CD14-positive monocyte (primary cell): Measurements from ENCODE around the gene SPPL2C. TPM values are rescaled to one million over a fixed set of nuclear protein-coding genes. Genes with fewer than 3 reads are reported as not detected.
A peak's percentile ranks its signal among the peaks of the same experiment; 100 is the strongest.

Experiments
- DNase-seq, 3 donors: peaks; one replicate each; pipeline ENCODE4 v3.0.0-alpha.2; 2011 to 2022
- H2AFZ ChIP-seq: 2 replicates; pipeline ENCODE4 v1.6.0; 2012; ENCODE audit warnings: mild to moderate bottlenecking, low read depth, low read length, inconsistent platforms; ENCODE audit not compliant: insufficient read depth, poor library complexity, severe bottlenecking
- H3K27ac ChIP-seq, 2 donors: 1 replicate in 1 of 2; 2 replicates in 1 of 2; pipeline ENCODE4 v1.5.1; 2012 to 2013; ENCODE audit warnings: low read length in 2 of 2, control low read depth in 1 of 2, inconsistent platforms in 1 of 2, low read depth in 1 of 2, mild to moderate bottlenecking in 1 of 2
- H3K27me3 ChIP-seq, 2 donors: one replicate each; pipeline versions ENCODE4 v1.6.0 to v1.6.1; 2011 to 2013; ENCODE audit warnings: low read length in 2 of 2; ENCODE audit not compliant: control insufficient read depth in 2 of 2, insufficient read depth in 2 of 2
- H3K36me3 ChIP-seq, 2 donors: replicated peaks in 1 of 2; 1 replicate in 1 of 2; 2 replicates in 1 of 2; pipeline versions ENCODE4 v1.5.1 to v1.6.1; 2012 to 2013; ENCODE audit warnings: low read length in 2 of 2, control low read depth in 1 of 2, inconsistent platforms in 1 of 2, mild to moderate bottlenecking in 1 of 2; ENCODE audit not compliant: insufficient read depth in 2 of 2, control insufficient read depth in 1 of 2
- H3K4me1 ChIP-seq, 2 donors: 1 replicate in 1 of 2; 2 replicates in 1 of 2; pipeline versions ENCODE4 v1.5.1 to v1.6.1; 2012 to 2013; ENCODE audit warnings: low read length in 2 of 2, control low read depth in 1 of 2, inconsistent platforms in 1 of 2, mild to moderate bottlenecking in 1 of 2, moderate library complexity in 1 of 2; ENCODE audit not compliant: insufficient read depth in 2 of 2, control insufficient read depth in 1 of 2
- H3K4me2 ChIP-seq: replicated peaks from 2 replicates; pipeline ENCODE3; 2012; ENCODE audit warnings: low read length, moderate library complexity, mild to moderate bottlenecking; ENCODE audit not compliant: poor library complexity, severe bottlenecking; ENCODE audit errors: extremely low read depth
- H3K4me3 ChIP-seq, 3 experiments: fragments of 200-600 bp in 1 of 3; sonication (generic) in 1 of 3; replicated peaks in 1 of 3; 1 replicate in 2 of 3; 2 replicates in 1 of 3; pipeline ENCODE4 v1.5.1; 2011 to 2013; ENCODE audit warnings: low read length in 3 of 3, mild to moderate bottlenecking in 3 of 3, control low read depth in 2 of 3, low read depth in 2 of 3, inconsistent platforms in 1 of 3, moderate library complexity in 1 of 3
- H3K79me2 ChIP-seq: 2 replicates; pipeline ENCODE4 v1.6.0; 2012; ENCODE audit warnings: mild to moderate bottlenecking, control low read depth, inconsistent platforms, low read length, moderate library complexity; ENCODE audit not compliant: insufficient read depth
- H3K9ac ChIP-seq: 2 replicates; pipeline ENCODE4 v1.6.0; 2017; ENCODE audit warnings: low read length, mild to moderate bottlenecking; ENCODE audit not compliant: insufficient read depth, poor library complexity, severe bottlenecking
- H3K9me3 ChIP-seq, 2 donors: replicated peaks in 1 of 2; 1 replicate in 1 of 2; 2 replicates in 1 of 2; pipeline versions ENCODE4 v1.5.1 to v1.6.1; 2012 to 2013; ENCODE audit warnings: low read length in 2 of 2, control low read depth in 1 of 2; ENCODE audit not compliant: control insufficient read depth in 1 of 2, insufficient read depth in 1 of 2
- H4K20me1 ChIP-seq: 2 replicates; pipeline ENCODE4 v1.6.0; 2012; ENCODE audit warnings: mild to moderate bottlenecking, low read length, control low read depth, moderate library complexity; ENCODE audit not compliant: insufficient read depth
- H3K27ac Mint-ChIP-seq, 7 donors: one replicate each; pipeline ENCODE4 v1.8.0; 2020; ENCODE audit warnings: mild to moderate bottlenecking in 7 of 7, mixed read lengths in 7 of 7, moderate library complexity in 6 of 7, inconsistent platforms in 2 of 7
- H3K27me3 Mint-ChIP-seq, 3 donors: one replicate each; pipeline ENCODE4 v1.8.0; 2021 to 2022; ENCODE audit warnings: low read depth in 3 of 3, mild to moderate bottlenecking in 3 of 3, mixed read lengths in 3 of 3, moderate library complexity in 3 of 3, inconsistent platforms in 1 of 3
- H3K36me3 Mint-ChIP-seq, 2 donors: one replicate each; pipeline ENCODE4 v1.8.0; 2020; ENCODE audit warnings: mixed read lengths in 2 of 2, inconsistent platforms in 1 of 2, mild to moderate bottlenecking in 1 of 2
- H3K4me1 Mint-ChIP-seq: one replicate; pipeline ENCODE4 v1.8.0; 2020; ENCODE audit warnings: mild to moderate bottlenecking, mixed read lengths
- H3K4me3 Mint-ChIP-seq, 2 donors: one replicate each; pipeline ENCODE4 v1.8.0; 2020; ENCODE audit warnings: mild to moderate bottlenecking in 2 of 2, mixed read lengths in 2 of 2, moderate library complexity in 1 of 2
- H3K9me3 Mint-ChIP-seq, 7 donors: one replicate each; pipeline ENCODE4 v1.8.0; 2020 to 2022; ENCODE audit warnings: mixed read lengths in 7 of 7, mild to moderate bottlenecking in 6 of 7, moderate library complexity in 6 of 7, inconsistent platforms in 2 of 7
- CTCF ChIP-seq: fragments of 200-600 bp; IDR thresholded peaks from one replicate; pipeline ENCODE4 v1.8.0; 2022; ENCODE audit warnings: antibody characterized with exemption, mild to moderate bottlenecking
- WGBS: methylation state at CpG from one replicate; pipeline ENCODE4 v1.1.5; 2013; ENCODE audit warnings: missing lambda C conversion rate; ENCODE audit not compliant: insufficient coverage; 5-methylcytosine and 5-hydroxymethylcytosine counted together
- intact Hi-C, 2 donors: fragments of 100-400 bp; cut with micrococcal nuclease; formaldehyde crosslinking; loops; one replicate each; pipeline versions ENCODE4 v1.15.0 to v1.15.1; 2023
- polyA plus RNA-seq, 3 donors: library from polyadenylated mRNA; depleted of rRNA in 1 of 3; unstranded in 2 of 3; stranded (reverse) in 1 of 3; fragments of 300-500 nt in 2 of 3; fragments of >200 nt in 1 of 3; fragmentation: Illumina TruSeq in 2 of 3; gene quantifications; 1 replicate in 2 of 3; 2 replicates in 1 of 3; pipeline ENCODE4 v1.2.3, GENCODE V29; 2012 to 2021

Gene SPPL2C
- polyA plus RNA-seq, 3 donors, result not detected

GRCh38 chr17:45894022-45894784 is 49.5 kb downstream of the SPPL2C start, which contains the start of gene MAPT:
Gene MAPT (plus strand): TSS chr17:45894554. CDS start chr17:45962338, 67,784 bp downstream.
- no peaks in the 10 kb centered on the region for H3K79me2 ChIP-seq
- Mint-ChIP-seq H3K4me3 (peak within 1 kb of the TSS; percentile 77 to 90), H3K36me3 (peaks cover 0 to 4% of the 10 kb centered on the region in 2 donors), H3K9me3 (peaks cover 2 to 20% (median 10%) of the 10 kb centered on the region in 7 donors), H3K27ac (peak within 1 kb of the TSS in 2 of 7 donors; percentile 58), H3K27me3 (peaks cover 59 to 83% (median 70%) of the 10 kb centered on the region in 3 donors), H3K4me1 (peaks cover 16% of the 10 kb centered on the region)
- H3K4me2 ChIP-seq, result peak within 1 kb of the TSS; percentile 97
- H4K20me1 ChIP-seq, result no peaks in the 10 kb centered on the region
- H2AFZ ChIP-seq, result peak within 1 kb of the TSS; percentile 89
- DNase-seq, result peak; percentile 82 to 88 (median 83)
- TF ChIP-seq CTCF, result peak; percentile 90
- no peak within 1 kb of the TSS for H3K27ac ChIP-seq
- H3K4me1 ChIP-seq, result peaks cover 19 to 26% of the 10 kb centered on the region in 2 donors
- H3K9ac ChIP-seq, result peak within 1 kb of the TSS; percentile 62
- peaks cover 0 to 7% of the 10 kb centered on the region in 2 donors for H3K9me3 ChIP-seq
- H3K36me3 ChIP-seq, result no peaks in the 10 kb centered on the region
- intact Hi-C loops, result loop anchor here in 1 of 2 donors (10.0 kb wide), 1 partner anchor 371 kb away; no protein-coding TSS in a partner anchor
- WGBS, result 2% methylated on average over 97 of the region's 97 CpGs
- peak within 1 kb of the TSS; percentile 45 to 83 (median 62) for H3K4me3 ChIP-seq
- H3K27me3 ChIP-seq, result peaks cover 28 to 73% of the 10 kb centered on the region in 2 donors

- DNase-seq, result no peak
- Histone ChIP-seq H3K4me3 (peak overlapping the region in 1 of 3 experiments; percentile 83), H3K27ac (no peak overlapping the region), H2AFZ (no peak overlapping the region), H3K36me3 (no peaks in the 10 kb centered on the region), H3K79me2 (no peaks in the 10 kb centered on the region), H4K20me1 (no peaks in the 10 kb centered on the region), H3K9ac (no peak overlapping the region), H3K4me2 (peak overlapping the region; percentile 97), H3K9me3 (peaks cover 0 to 7% of the 10 kb centered on the region in 2 donors), H3K27me3 (peaks cover 31 to 79% of the 10 kb centered on the region in 2 donors), H3K4me1 (peaks cover 19 to 26% of the 10 kb centered on the region in 2 donors)
- Mint-ChIP-seq H3K27ac (no peak overlapping the region), H3K9me3 (peaks cover 2 to 20% (median 10%) of the 10 kb centered on the region in 7 donors), H3K4me3 (peak overlapping the region; percentile 76 to 86), H3K27me3 (peaks cover 56 to 91% (median 72%) of the 10 kb centered on the region in 3 donors), H3K4me1 (peaks cover 16% of the 10 kb centered on the region), H3K36me3 (peaks cover 0 to 4% of the 10 kb centered on the region in 2 donors)
- no peak for TF ChIP-seq CTCF
- intact Hi-C loops, result loop anchor here in 1 of 2 donors (10.0 kb wide), 1 partner anchor 369 kb away; no protein-coding TSS in a partner anchor
- under 1% methylated on average over 44 of the region's 63 CpGs for WGBS
These were observed 50.8 kb downstream of the SPPL2C start for GRCh38 chr17:45895304-45895968.
